GM18520 (cell line): ENCODE results near the gene MKKS.
A peak's percentile ranks its signal among the peaks of the same experiment; 100 is the strongest.
"Not testable (repeated sequence)": the region's sequence is repeated elsewhere in the genome, so short reads cannot be mapped to it uniquely, and the experiment has no call there.

Source experiments
- ATAC-seq: cut with Tn5 transposase; IDR thresholded peaks from one replicate; pipeline ENCODE4 v1.9.1; 2021; ENCODE audit not compliant: unreplicated experiment

Gene MKKS

DNA sequence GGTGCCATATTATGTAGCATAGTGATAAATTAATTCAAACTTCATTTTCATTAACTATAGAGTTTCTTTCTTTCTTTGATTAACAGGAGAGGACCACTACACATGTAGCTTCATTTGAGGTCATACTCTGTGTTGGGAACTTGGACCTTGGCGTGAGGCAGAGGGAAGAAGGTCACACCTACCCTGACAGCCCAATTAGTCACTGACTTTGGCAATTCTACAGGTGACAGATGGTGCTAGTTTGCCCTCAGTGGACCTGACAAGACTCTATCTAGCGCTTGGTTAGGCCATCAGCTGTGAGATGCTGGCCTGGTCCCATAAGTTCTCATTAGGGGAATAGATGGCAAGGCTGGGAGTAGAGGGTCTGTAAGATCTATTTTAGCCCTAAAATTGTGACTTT, 15.2 kb upstream of the MKKS start:
- no peak for ATAC-seq

DNA sequence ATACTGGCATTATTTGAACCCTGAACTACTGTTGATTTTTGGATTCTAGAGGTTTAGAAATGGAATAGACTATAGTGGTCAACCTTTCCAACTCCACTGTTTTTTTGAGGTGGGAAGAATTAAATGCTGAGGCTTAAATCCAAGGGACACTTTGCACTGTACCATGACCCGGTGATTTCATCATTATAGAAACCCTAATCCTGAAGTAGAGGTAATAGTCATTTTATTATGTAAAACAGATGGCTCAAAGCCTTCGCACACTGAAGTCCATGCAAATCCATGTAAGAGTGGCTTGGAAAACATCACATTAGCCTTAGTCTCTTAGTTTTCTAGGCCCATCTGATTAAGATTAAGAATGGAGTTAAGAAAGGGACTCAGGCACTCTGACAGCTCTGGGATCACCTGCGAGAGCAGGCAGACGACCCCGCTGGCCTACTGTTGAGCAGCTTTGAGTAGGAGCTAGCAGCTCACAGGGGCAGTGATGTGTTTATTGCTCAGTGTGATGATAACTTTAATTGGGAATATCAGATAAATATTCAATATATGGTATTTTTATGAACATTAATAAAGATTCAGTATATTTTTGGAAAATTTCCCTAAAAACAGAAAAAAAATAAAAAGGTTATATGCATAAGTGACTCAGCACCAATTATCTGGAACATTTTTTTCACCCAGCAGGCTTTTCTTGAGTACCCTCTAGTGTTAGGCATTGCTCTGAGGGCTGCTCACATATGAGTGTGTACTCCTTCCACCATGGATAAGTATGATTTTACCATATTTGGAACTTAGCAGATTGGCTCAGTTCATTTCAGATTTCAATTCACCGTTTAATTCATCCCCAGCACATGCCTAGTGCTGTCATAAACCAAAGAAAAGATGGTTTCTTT, 14.5 kb upstream of the MKKS start:
- no peak for ATAC-seq

DNA sequence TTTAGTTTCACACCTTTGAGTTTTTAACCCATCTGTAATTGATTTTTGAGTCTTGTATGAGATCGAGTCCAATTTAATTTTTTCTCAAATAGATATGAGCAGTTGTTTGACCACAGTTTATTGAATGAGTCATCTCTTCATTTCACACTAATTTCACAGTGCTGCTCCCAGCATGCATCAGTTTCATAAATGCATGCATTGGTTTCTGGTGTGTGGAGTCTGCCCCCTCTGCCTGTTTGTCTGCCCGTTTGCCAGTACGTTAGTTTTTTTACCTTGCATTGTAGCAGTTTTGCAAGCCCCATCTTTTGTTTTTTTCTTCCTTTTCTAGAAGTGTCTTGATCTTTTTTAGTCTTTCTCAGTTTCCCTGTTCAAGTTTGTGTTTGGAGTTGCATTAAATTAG, 13.0 kb upstream of the MKKS start:
- ATAC-seq, result peak; percentile 96

DNA sequence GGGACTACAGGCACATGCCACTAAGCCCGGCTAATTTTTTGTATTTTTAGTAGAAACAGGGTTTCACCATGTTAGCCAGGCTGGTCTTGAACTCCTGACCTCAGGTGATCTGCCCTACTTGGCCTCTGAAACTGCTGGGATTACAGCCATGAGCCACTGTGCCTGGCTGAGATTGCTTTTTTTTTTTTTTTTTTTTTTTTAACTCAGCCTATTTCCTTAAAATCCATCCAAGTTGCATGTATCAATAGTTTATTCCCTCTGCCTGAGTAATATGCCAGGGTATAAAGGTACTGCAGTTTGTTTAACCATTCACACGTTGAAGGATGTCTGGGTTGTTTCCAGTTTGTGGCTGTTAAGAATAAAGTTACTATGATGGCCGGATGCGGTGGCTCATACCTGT, 11.7 kb upstream of the MKKS start:
- no peak for ATAC-seq

DNA sequence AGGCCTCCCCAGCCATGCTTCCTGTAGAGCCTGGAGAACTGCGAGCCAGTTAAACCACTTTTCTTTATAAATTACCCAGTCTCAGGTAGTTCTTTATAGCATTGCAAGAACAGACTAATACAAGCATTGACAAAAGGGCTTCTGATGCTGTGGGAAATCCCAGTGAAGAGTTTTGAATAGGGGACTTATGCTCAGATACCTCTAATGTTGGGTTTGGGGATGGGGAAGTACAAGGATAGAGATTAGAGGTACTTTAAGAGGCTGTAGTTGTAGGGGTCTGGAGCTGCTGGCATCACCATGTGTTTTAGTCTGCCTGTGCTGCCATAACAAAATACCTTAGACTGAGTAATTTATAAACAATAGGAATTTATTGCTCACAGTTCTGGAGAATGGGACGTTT, 9.9 kb upstream of the MKKS start:
- no peak for ATAC-seq

DNA sequence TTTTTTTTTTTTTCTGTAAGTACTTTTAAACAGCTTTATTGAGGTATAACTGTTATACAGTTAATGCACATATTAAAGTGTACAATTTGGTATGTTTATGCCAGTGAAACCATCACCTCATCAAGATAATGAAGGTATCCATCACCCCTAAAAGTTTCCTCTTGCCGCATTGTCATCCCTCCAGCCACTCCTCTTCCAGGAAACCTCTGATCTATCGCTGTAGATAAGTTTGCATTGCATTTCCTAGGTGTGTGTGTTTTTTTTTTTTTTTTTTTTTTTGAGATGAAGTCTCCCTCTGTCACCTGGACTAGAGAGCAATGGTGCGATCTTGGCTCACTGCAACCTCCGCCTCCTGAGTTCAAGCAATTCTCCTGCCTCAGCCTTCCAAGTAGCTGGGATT, 4.2 kb upstream of the MKKS start:
- ATAC-seq, result no peak

DNA sequence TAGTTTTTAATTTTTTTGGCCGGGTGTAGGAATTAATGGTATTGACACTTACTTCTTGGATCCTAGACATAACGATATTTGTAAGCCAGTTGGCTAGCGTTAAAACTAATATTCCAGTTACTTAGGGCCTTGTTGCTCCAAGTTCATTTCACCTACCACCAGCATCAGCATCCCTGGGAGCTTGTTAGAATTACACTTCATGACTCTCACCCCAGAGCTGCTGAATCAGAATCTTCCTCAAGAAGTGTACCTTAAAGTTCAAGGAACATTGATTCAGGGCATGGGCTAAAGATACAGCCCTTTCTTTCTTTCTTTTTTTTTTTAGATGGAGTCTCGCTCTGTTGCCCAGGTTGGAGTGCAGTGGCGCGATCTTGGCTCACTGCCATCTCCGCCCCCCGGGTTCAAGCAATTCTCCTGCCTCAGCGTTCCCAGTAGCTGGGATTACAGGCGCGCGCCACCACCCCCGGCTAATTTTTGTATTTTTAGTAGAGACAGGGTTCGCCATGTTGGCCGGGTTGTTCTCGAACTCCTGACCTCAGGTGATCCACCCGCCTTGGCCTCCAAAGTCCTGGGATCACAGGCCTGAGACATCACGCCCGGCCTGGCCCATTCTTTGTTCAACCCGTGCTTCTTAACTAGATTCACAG, 2.2 kb upstream of the MKKS start:
- ATAC-seq, result no peak

DNA sequence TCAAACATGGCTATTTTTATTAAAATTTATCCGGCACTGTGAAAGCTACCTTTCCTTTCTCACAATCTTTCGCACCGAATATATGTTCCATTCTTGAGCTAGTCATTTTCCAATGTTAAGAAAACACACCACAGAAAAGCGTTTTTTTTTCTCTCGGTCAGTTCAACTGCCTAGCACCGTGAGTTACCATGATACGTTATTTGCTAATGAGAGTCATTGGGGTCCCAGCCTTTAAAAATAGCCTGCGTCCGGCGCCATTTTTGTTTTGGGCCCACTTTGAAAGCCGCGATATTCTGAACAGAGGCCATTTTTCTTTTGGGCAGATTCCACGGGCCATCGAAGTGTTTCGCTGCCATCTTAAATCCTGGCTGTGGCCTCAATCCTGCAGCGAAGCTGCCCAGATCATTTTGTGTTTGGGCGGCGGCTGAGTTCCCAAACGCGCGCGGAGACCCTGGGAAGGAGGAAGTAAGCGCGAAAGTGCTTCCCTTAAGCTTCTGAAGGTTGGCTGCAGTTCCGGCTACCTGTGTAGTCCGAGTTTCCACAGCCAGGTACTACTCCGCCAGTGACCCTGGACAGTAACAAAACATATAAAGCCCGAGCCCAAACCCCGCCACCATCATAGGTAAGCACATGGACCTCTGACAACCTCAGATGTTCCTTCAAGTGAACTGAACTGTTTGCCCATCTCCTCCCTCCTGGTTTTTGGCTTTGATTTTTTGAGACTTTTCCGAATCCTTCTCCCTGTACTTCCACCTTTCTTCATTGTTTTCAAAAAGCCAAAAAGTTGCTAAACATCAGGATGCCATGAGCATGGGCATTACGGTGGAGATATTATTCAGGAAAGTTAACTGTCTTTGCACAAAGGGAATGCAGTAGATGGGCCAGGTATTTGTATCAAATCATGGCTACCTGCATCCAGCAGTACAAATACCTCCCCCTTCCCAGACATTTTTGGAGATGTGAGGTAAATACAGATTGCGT, 1.1 kb upstream of the MKKS start, which contains the start of gene SLX4IP:
Gene SLX4IP, plus strand, starts transcription at position 474 of the 981 bp plus-strand sequence. CDS start 22,900 bp downstream, outside the sequence.
- peak; percentile 43 for ATAC-seq

DNA sequence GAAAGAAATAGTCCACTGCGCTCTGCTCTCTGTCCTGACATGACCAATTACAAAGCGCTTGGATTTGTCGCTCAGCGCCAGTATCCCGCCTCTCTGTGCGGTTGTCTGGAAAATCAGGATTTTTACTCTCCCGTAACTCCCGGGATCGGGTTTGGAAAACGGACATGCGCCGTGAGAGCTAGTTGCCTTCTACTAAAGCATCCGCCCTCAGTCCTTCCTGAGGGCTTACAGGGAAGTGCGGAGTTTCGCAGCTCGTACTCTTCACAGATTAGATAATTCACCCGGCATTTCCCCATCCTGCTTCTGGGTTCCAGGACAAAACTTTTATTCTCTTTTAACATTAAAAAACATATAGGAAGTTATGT, 427 bp upstream of the MKKS start:
- ATAC-seq, result peak; percentile 27

DNA sequence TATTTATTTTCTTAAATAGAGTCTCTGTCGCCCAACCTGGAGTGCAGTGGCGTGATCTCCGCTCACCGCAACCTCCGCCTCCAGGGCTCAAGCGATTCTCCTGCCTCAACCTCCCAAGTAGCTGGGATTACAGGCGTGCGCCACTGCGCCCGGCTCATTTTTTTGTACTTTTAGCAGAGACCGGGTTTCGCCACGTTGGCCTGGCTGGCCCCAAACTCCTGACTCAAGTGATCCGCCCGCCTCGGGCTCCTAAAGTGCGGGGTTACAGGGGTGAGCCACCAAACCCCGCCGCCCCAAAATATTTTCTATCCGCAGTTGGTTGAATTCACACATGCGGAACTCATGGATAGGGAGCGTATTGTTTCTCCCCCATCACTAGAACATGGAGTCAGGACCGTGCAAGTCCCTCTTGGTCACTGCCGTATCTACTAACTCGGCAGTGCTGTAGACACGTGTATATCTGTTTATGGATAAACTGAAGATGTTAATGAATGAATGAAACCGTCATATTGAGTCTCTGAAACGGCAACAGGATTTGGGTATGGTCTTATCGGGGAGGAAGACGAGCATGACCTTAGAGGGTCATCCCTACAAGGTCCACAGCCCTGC, 904 bp downstream of the MKKS start:
- ATAC-seq, result no peak

DNA sequence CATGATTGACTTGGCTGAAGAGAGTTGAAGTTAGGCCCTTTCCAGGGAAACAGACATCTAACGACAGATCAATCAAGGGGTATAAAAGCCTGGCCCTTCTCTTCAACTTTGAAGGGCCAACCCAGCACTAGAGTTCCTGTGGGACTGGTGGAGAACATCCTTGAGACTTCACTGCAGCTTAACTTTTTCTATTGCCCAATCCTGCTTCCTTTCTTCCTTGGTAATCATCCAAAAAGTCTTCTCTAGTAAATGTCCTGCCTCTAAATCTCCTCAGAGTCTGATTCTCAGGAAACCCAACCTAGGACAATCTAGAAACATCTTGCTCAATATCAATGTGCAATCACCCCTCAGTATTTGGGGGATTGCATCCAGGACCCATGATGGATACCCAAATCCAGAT, 1.9 kb downstream of the MKKS start:
- ATAC-seq, result no peak

DNA sequence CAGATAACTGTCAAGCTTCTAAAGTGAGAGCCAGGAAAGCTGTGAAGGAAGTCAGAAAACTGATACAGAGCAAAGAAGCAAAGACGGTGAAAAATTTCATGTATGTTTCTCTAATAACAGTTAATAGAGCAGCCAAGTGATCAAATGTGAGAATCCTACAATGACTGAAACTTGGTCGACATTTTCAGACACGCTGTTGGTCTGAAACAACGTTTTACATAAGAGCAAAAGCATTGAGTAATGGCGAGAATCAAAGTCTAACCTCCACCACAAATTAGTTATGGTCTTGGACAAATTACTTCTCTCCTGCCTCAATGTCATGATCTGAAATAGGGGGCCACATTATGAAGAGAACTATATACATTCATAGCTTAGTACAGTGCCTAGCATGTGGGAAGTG, 3.3 kb downstream of the MKKS start:
- no peak for ATAC-seq

DNA sequence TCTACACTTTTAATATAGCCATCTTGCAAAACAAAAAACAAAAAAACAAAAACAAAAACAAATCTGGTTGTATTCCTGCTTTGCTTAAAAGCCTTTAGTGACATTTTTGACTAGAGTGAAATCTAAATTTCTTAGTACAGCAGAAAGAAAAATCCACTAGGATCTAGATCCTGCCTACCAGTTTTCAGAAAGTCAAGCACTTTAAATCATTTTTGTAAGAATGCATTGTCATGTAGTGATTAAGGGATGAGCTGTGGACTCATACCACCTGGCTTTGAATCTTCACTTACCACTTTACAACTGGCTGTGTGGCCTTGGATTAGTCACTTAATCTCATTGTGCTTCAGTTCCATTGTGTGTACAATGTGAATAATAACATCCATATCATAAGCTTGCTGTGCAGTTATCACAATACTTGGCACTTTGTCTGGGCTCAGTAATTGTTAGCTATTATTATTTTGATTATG, 4.0 kb downstream of the MKKS start:
- ATAC-seq, result no peak

DNA sequence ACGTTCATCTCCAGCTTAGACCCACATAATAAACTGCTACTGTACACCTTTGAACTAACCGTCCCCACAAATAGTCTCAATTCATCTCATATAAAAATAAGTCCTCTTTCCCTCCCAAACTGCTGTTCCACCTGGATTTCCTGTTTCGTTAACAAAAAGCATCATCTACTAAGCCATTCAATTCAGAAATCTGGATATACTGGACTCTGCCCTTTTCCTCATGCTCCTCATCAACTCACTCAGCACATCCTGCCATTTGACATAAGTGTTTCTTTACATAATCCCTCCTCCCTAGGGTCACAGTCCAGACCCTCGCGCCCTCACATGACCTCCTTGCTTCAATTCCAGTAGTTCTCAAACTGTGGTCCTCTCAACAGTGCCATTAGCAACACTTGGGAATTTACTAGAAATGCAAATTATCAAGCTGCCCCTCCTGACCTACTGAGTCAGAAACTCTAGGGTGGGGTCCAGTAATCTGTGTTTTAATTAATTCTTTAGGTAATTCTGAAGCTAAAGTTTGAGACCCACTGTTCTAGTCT, 4.5 kb downstream of the MKKS start:
- ATAC-seq, result no peak

DNA sequence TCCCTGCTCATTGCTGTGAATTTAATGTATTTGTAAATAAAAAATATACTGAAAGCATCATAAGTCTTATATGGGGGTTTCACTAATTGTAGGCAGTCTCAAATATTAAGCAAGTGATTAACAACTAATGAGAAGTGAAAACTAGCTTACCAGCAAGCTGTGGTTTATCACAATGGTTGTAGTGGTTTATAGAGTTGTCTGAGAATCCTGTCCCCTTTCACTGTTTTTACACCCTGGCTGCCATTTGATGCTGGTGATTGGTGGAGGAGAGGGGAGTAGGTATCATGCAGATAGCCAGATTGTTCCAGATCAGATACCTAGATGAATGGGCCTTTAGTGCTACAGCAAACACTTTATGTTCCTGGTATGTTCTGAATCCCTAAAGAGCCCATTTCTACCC, 6.0 kb downstream of the MKKS start:
- no peak for ATAC-seq

DNA sequence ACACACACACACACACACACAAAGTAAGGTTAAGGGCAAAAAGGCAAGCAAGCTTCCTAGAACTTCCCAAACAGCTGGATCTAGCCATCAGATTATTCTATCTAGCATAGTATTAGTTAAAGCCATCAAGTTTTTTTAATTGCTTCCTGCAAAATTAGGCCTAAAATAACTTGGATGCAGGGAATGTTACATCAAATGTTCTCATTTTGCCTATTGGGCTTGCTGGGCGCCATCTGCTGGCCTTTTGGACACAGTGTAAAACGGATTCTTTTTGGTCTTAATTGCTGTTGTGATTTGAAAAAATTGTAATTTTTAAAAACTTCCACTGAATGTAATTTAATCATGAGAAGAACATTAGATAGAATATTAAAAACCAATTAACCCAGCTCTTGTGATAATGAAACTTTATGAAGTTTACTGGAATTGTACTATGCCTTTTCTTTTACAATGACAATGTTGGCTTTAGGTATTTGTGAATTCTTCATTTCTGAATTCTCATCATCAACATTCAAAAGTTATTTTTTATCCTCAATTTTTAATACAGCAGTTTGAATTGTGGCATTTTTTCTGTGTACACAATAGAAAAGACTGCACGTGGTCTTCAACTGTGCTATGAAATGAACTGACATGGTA, 6.8 kb downstream of the MKKS start:
- ATAC-seq, result no peak

DNA sequence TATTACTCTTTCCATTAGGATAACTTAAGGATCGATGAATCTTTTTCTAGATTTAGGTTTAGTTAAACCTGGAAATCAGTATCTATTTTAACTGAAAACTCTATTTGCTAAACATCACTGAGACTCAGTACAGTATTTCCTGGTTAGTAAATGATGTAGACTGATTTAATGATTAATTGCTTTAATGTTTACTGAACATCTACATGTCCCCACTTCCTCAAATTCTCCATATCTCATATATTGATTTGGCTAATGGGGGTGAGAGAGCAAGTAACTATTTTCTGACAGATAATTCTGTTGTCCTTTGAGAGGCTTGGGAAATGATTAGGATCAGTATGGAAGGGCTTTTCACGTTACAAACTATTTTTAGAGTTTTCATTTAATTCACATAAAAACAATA, 10.3 kb downstream of the MKKS start:
- no peak for ATAC-seq

DNA sequence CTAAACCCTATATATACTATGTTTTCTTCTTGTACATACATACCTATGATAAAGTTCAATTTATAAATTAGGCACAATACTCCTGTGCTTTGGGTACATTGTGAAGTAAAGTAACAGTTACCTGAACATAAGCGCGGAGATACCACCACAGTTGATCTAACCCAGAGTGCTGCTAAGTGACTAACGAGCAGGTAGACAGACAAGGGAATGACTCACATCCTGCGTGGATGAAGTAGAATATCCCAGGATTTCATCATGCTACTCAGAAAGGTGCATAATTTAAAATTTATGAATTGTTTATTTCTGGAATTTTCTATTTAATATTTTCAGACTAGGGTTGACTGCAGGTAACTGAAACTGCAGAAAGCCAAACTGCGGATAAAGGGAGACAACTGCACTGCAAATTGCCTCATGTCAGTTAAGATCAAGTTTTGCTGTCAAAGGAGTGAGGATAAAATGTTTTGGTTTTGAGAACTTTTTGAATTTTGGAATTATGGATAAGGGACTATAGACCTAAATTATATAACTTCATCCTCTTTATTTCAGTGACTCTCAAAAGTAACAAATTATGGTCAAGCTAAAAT, 14.4 kb downstream of the MKKS start:
- no peak for ATAC-seq

DNA sequence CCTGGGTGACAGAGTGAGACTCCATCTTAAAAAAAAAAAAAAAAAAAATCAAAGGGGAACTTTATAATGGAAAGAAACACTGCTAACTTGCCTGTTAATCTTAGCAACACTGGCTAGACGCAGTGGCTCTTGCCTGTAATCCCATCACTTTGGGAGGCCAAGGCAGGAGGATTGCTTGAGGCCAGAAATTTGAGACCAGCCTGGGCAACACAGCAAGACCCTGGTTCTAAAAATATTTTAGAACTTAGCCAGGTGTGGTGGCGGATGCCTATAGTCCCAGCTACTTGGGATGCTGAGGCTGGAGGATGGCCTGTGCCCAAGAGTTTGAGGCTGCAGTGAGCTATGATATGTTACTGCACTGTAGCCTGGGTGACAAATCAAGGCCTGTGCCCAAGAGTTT, 16.8 kb downstream of the MKKS start:
- not testable (repeated sequence) for ATAC-seq
